NCI-H2227 (cell line): ENCODE data around the gene CGB7.

Experiments used
- DNase-seq: peaks from one replicate; lab custom pipeline; 2025; ENCODE audit not compliant: unreplicated experiment; lab: John Stamatoyannopoulos, UW

Gene CGB7

DNA sequence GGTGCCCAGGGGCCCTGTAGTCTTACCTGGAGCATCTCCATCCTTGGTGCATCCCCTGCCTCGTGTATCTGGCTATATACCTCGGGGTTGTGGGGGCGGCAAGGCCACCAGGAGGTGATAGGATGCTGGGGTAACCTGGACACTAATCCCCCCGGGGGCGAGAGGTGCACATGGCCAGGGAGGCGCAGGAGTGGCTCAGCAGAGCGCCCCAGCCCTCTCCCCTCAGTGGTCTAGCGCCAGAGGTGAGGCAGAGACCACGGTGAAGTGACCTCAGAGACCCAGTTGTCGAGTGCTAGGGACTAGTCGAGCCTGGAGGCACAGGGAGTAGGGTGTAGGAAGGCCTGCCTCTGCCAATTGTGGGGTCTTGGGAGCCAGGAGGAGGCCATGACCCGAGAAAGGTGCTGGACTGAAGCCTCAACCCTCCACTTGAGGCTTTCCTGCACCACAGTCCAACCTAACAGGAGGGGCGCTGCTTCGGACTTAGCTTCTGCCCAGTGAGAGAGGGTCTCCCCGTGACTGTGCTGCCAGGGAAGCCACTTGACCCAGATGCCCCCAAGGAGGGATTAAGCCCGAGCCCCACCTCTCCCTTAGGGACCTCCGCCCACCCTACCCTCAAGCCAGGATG is 40.4 kb downstream of the CGB7 start, which contains the start of gene LHB:
Gene LHB, minus strand, starts transcription at position 51 of the 625 bp plus-strand sequence. Its CDS starts 10 bp downstream, at position 41.
- no peak for DNase-seq

DNA sequence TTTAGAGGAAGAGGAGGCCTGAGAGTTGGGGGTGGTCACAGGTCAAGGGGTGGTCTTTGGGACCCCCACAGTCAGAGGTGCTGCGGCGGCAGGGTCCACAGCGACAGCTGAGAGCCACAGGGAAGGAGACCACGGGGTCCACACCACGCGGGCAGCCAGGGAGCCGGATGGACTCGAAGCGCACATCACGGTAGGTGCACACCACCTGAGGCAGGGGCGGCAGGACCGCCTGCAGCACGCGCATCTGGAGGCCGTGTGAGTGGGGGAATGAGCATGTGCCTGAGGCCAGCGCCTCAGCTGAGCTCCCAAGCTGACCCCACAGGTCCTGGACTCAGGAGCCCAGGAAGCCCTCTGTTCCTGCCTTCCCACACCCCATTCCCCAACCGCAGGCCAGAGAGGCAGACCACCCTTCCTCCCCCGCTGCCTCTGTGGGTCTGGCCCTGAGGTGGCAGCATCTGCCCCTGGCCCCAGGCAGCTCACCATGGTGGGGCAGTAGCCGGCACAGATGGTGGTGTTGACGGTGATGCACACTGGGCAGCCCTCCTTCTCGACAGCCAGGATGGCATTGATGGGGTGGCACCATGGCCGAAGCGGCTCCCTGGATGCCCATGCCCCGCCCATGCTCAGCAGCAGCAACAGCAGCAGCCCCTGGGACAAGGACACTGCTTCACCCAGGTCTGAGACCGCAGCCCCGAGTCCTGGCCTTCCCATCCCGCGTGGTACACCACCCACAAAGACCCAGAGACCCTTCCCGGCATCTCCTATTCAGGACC is 41.3 kb downstream of the CGB7 start:
- no peak for DNase-seq

DNA sequence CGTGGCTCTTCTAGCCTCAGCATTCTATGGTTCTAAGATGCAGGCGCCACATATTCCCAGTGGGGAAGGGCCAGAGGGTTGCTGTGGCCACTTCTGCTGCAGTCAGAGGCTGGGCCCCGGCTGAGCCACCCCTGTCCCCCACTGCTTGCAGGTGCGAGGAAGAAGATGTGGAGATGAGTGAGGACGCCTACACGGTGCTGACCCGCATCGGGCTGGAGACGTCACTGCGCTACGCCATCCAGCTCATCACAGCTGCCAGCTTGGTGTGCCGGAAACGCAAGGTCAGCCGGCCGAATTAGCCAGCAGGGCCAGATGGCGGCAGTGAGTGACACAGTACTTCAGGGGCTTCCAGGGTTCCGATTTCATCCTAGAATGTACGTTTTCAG is 42.7 kb downstream of the CGB7 start:
- DNase-seq = no peak

DNA sequence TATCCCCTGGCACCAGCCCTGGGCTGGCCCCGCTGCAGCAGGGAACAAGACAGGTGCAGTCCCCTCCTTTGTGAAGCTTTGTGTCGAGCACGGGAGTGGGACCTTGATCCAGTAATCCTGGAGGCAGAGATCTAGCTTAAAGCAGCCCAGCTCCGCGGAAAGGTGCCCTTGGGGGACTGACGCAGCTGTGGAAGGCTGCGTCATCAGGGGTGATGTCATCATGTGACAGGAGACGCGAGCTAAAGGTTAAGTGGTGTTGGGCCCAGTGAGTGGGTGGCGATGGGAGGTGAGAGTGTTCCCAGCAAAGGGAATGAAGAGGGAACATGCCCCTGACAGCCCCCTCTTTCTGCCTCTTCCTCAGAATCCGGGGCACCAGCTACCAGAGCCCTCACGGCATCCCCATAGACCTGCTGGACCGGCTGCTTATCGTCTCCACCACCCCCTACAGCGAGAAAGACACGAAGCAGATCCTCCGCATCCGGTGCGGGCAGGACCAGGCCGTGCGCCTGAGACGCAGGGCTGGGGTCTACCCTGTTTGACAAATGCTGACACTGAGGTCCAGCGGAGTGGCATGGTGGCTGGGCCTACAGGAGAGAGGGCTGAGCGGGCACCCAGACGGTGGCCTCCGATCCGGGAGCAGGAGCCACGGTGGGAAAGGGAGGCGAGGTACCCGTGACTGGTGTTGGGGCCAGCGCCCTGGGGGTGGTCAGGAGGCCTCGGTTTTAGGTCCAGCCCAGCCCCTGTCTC is 43.3 kb downstream of the CGB7 start:
- no peak for DNase-seq

DNA sequence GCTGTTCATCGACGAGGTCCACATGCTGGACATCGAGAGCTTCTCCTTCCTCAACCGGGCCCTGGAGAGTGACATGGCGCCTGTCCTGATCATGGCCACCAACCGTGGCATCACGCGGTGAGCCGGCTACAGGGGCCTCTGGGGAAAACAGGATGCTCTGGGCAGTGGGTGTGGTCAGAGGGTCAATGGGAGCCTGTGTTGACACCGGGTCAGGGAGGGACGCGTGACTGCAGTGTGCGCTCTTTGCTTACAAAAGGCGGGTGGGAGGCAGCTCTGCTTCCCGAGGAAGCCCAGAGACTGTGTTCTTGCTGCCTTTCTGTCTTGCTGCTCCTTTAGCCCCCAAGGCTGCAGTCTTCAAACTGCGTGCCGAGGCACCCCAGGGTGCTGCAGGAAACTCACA is 46.4 kb downstream of the CGB7 start:
- no peak for DNase-seq

DNA sequence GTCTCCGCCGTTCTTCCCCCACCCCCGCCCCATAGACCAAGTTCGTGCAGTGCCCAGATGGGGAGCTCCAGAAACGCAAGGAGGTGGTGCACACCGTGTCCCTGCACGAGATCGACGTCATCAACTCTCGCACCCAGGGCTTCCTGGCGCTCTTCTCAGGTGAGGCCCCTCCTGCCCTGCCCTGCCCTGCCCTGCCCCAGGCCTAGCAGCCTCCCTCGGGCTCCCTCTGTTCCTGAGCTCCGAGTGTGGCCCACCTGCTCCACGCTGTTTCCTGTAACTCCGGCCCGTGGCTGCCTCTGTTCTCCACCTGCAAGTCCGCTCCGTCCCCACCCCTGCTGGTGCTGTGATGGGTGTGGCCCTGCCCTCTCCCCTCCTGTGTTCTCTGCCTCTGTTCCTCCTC is 47.1 kb downstream of the CGB7 start:
- no peak for DNase-seq

DNA sequence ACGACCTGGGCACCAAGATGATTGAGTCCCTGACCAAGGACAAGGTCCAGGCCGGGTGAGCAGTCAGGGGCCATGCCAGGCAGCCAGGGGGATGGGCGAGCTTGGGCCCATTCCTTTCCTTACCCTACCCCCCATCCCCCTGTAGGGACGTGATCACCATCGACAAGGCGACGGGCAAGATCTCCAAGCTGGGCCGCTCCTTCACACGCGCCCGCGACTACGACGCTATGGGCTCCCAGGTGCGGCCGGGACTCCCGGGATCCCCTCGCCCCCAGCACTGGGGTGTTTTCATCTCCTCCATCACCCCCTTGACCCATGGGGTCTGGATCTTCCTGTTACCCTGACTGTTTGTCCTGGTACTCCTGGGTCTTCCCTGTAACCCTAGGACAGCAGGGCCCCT is 47.7 kb downstream of the CGB7 start:
- DNase-seq = no peak

DNA sequence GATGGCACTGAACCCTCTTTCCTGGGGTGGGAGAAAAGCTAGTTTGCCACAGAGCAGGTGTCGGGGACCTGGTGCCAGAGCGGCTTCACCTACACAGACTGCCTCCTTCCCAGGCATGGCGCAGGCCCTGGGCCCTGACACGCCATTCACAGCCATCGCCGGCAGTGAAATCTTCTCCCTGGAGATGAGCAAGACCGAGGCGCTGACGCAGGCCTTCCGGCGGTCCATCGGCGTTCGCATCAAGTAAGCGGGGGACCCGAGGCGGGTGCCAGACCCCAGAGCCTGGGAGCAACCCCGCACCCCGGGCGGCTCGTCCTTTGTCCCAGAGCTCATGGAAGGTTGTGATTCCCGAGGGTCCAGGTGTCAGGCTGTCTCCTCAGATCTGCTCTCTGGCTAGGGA is 50.6 kb downstream of the CGB7 start:
- DNase-seq = no peak

DNA sequence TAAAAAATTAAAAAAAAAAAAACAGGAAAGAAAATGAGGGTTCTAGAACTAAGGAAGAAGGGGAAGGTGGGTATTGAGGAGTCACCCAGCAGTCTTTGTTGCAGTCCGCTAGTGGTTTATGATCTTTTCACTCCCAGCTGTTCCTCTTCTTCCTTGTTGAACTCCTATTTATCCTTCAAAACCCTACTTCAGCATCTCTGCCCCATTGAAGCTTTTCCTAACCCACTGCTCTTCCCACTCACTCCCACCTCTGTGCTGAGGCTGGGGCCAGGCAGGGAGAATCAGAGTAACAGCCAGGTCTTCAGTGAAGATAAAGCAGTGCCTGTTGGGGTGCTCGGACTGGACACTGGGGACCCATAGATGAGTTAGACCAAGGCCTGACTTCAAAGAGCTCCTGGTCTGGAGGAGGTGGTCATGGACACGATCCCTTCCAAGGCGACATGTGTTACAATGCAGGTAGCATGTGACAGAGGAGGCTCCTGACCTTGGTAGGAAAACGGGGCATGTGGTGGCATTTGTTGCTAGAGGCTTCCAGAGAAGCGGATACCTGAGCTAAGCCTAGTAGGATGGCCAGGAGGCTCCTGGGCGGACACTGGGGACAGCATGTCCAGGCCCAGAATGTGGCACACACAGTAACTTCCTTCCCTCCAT is 52.5 kb downstream of the CGB7 start:
- no peak for DNase-seq
